ENCODE data around the gene SLC7A10. TPM values are rescaled to one million over a fixed set of nuclear protein-coding genes. Genes with fewer than 3 reads are reported as not detected.

SLC7A10 gene
- total RNA-seq, 1 donor, result not detected

DNA sequence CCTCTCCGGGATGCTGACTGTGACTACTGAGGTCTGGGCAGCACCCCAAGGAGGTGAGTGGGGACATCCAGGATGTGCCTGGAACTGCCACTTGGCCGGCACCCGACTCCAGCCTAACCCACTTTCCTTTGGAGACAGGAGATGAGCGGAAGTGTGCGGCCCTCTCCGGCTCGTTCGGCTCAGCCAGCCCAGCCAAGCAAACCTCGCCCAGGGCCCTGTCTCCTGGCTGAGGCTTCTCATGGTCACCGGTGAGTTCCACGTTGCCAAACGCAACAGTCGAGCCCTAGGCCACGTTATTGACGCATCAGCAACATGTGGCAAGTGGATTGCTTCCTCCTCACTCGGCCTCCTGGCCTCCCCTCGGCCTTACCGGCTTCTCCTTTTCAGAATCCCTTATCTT is 5.5 kb downstream of the SLC7A10 start:
- Histone ChIP-seq H3K79me2 (ENCODE audit: insufficient read depth, low read length) (no peaks in the 10 kb centered on the region), H3K4me2 (ENCODE audit: insufficient read depth, low read length) (no peak overlapping the region), H3K9me3 (ENCODE audit: low read depth, low read length) (no peaks in the 10 kb centered on the region), H2AFZ (ENCODE audit: low read length) (no peak overlapping the region), H3K4me1 (ENCODE audit: insufficient read depth, low read length) (no peaks in the 10 kb centered on the region), H4K20me1 (ENCODE audit: insufficient read depth, low read length) (no peaks in the 10 kb centered on the region), H3K36me3 (ENCODE audit: insufficient read depth, low read length) (no peaks in the 10 kb centered on the region), H3K4me3 (ENCODE audit: insufficient read depth, low read length) (no peak overlapping the region), H3K27me3 (ENCODE audit: insufficient read depth, low read length) (peaks cover 22% of the 10 kb centered on the region), H3K27ac (ENCODE audit: low read depth, low read length) (no peak overlapping the region)
- no peak for DNase-seq (ENCODE audit: insufficient read length, low spot score, missing footprints)
- TF ChIP-seq, protein P1, sequence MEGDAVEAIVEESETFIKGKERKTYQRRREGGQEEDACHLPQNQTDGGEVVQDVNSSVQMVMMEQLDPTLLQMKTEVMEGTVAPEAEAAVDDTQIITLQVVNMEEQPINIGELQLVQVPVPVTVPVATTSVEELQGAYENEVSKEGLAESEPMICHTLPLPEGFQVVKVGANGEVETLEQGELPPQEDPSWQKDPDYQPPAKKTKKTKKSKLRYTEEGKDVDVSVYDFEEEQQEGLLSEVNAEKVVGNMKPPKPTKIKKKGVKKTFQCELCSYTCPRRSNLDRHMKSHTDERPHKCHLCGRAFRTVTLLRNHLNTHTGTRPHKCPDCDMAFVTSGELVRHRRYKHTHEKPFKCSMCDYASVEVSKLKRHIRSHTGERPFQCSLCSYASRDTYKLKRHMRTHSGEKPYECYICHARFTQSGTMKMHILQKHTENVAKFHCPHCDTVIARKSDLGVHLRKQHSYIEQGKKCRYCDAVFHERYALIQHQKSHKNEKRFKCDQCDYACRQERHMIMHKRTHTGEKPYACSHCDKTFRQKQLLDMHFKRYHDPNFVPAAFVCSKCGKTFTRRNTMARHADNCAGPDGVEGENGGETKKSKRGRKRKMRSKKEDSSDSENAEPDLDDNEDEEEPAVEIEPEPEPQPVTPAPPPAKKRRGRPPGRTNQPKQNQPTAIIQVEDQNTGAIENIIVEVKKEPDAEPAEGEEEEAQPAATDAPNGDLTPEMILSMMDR (IDR thresholded peaks at IDR 0.05; ENCODE audit: extremely low read depth, low read depth, low read length), result no peak

DNA sequence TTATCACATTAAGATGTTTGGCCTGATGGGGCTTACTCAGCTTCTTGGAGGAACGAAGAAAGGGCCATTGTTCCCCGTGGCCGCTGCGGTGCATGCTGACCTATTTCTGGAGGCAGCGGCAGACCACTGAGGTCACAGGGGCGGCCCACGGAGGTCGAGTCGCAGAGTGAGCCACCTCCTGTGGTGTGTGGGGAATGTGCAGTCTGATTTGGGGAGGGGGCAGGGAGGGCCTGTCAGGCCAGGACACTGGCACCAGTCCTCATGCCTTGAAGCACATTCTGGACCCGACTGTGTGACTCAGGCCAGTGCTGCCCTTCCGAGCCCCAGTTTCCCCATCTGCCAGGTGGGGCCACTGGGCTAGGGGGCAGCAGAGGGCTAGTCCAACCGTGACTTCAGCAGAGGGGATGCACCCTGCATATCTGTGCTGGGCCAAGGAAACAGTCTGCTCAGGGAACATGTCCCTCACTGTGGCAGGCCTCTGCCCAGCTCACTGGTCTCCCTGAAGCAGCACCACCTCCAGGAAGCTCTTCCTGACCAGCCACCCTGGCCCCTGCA is 6.3 kb downstream of the SLC7A10 start:
- Histone ChIP-seq H3K36me3 (ENCODE audit: insufficient read depth, low read length) (no peaks in the 10 kb centered on the region), H3K4me3 (ENCODE audit: insufficient read depth, low read length) (no peak overlapping the region), H3K4me2 (ENCODE audit: insufficient read depth, low read length) (no peak overlapping the region), H3K79me2 (ENCODE audit: insufficient read depth, low read length) (no peaks in the 10 kb centered on the region), H3K27me3 (ENCODE audit: insufficient read depth, low read length) (peaks cover 14% of the 10 kb centered on the region), H4K20me1 (ENCODE audit: insufficient read depth, low read length) (no peaks in the 10 kb centered on the region), H2AFZ (ENCODE audit: low read length) (no peak overlapping the region), H3K9me3 (ENCODE audit: low read depth, low read length) (no peaks in the 10 kb centered on the region), H3K27ac (ENCODE audit: low read depth, low read length) (no peak overlapping the region), H3K4me1 (ENCODE audit: insufficient read depth, low read length) (no peaks in the 10 kb centered on the region)
- no peak for DNase-seq (ENCODE audit: insufficient read length, low spot score, missing footprints)
- TF ChIP-seq, protein P1 (IDR thresholded peaks at IDR 0.05; ENCODE audit: extremely low read depth, low read depth, low read length), result peak; percentile 17

DNA sequence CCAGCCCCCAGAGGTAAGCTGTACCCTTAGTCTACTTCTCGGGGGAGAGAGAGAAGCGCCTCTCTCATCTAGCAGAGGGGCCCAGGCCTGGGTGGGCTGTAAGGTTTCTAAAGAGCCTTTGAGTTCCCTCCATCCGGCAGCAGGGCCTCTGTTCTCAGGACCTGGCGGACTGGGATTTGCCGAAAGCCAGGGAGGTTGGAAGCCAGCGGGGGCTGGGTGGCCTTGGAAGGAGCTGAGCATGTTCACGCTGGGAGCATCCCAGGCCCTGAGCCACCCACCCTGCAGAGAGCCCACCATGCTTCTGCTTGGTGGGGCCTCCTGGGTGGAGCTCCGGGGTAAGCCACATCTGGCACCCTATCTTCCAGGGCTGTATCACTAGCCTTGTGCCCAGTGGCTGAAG is 7.8 kb downstream of the SLC7A10 start:
- TF ChIP-seq, protein P1 (IDR thresholded peaks at IDR 0.05; ENCODE audit: extremely low read depth, low read depth, low read length), result no peak
- H3K4me2 ChIP-seq (ENCODE audit: insufficient read depth, low read length), result no peak overlapping the region
- no peak for DNase-seq (ENCODE audit: insufficient read length, low spot score, missing footprints)

DNA sequence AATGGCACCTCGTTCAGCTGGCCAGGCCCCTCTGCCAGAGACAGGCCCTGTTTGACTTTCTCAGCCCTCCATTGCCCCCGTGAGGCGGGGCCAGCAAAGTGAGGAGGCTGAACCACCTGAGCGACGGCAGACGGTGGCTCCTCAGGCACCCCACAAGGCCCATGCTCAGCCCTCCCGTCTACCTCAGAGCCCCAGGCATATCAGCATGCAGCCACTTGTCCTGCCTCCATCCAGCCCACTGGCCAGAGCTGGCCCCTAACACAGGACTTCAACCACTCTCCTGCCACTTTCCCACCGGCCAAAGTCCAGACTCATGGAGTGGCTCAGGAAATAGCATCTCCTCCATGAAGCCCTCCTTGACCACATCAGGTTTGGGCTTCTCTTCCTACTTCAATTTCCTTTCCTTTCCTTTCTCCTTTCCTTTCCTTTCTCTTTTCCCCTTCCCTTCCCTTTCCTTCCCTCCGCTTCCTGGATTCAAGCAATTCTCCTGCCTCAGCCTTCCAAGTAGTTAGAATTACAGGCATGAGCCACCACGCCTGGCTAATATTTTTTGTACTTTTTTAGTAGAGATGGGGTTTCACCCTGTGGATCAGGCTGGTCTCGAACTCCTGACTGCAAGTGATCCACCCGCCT is 9.3 kb downstream of the SLC7A10 start:
- Histone ChIP-seq H3K36me3 (ENCODE audit: insufficient read depth, low read length) (no peaks in the 10 kb centered on the region), H3K9me3 (ENCODE audit: low read depth, low read length) (no peaks in the 10 kb centered on the region), H2AFZ (ENCODE audit: low read length) (no peak overlapping the region), H3K27ac (ENCODE audit: low read depth, low read length) (no peak overlapping the region), H3K27me3 (ENCODE audit: insufficient read depth, low read length) (no peaks in the 10 kb centered on the region), H3K4me1 (ENCODE audit: insufficient read depth, low read length) (no peaks in the 10 kb centered on the region), H4K20me1 (ENCODE audit: insufficient read depth, low read length) (no peaks in the 10 kb centered on the region), H3K79me2 (ENCODE audit: insufficient read depth, low read length) (no peaks in the 10 kb centered on the region), H3K4me2 (ENCODE audit: insufficient read depth, low read length) (no peak overlapping the region), H3K4me3 (ENCODE audit: insufficient read depth, low read length) (no peak overlapping the region)
- DNase-seq (ENCODE audit: insufficient read length, low spot score, missing footprints), result no peak
- TF ChIP-seq, protein P1 (IDR thresholded peaks at IDR 0.05; ENCODE audit: extremely low read depth, low read depth, low read length), result no peak

More for the DNA sequence above, 7.8 kb downstream of the SLC7A10 start:
- Histone ChIP-seq H2AFZ (ENCODE audit: low read length) (no peak overlapping the region), H3K9me3 (ENCODE audit: low read depth, low read length) (no peaks in the 10 kb centered on the region), H3K4me3 (ENCODE audit: insufficient read depth, low read length) (no peak overlapping the region), H3K36me3 (ENCODE audit: insufficient read depth, low read length) (no peaks in the 10 kb centered on the region), H3K27ac (ENCODE audit: low read depth, low read length) (no peak overlapping the region), H3K4me1 (ENCODE audit: insufficient read depth, low read length) (no peaks in the 10 kb centered on the region), H3K27me3 (ENCODE audit: insufficient read depth, low read length) (peaks cover 3% of the 10 kb centered on the region), H4K20me1 (ENCODE audit: insufficient read depth, low read length) (no peaks in the 10 kb centered on the region), H3K79me2 (ENCODE audit: insufficient read depth, low read length) (no peaks in the 10 kb centered on the region)

Measured in osteoblast (primary cell).